GM23338 (cell line): ENCODE data around the gene WDR33. TPM values are rescaled to one million over a fixed set of nuclear protein-coding genes. Genes with fewer than 3 reads are reported as not detected.

Experiments
- ATAC-seq: fragments of 200-7000 bp; cut with Tn5 transposase; 3 replicates; pipeline ENCODE4 v1.9.1; 2020
- DNase-seq: peaks from one replicate; pipeline ENCODE4 v3.0.0-alpha.2; 2015; ENCODE audit warnings: low spot score
- H2AFZ ChIP-seq: fragments of 200-600 bp; sonication (generic); 2 replicates; pipeline ENCODE4 v1.8.0; 2016; ENCODE audit warnings: antibody characterized with exemption, mild to moderate bottlenecking, moderate library complexity
- H3F3A ChIP-seq: fragments of 200-600 bp; sonication (generic); replicated peaks from 2 replicates; pipeline ENCODE4 v1.8.0; 2017; ENCODE audit warnings: antibody characterized with exemption, mixed run types, low read depth
- H3K27ac ChIP-seq: fragments of 200-600 bp; sonication (generic); 2 replicates; pipeline ENCODE4 v1.6.1; 2016; ENCODE audit warnings: low read depth
- H3K27me3 ChIP-seq: fragments of 200-600 bp; sonication (generic); 2 replicates; pipeline ENCODE4 v1.8.0; 2016; ENCODE audit warnings: mild to moderate bottlenecking, mixed run types, moderate library complexity; ENCODE audit not compliant: insufficient read depth
- H3K36me3 ChIP-seq: fragments of 200-600 bp; sonication (generic); 2 replicates; pipeline ENCODE4 v1.8.0; 2016; ENCODE audit warnings: mild to moderate bottlenecking; ENCODE audit not compliant: insufficient read depth
- H3K4me1 ChIP-seq: fragments of 200-600 bp; sonication (generic); 2 replicates; pipeline ENCODE4 v1.8.0; 2016; ENCODE audit warnings: mild to moderate bottlenecking, moderate library complexity; ENCODE audit not compliant: insufficient read depth
- H3K4me2 ChIP-seq: fragments of 200-600 bp; sonication (generic); 2 replicates; pipeline ENCODE4 v1.7.1; 2017; ENCODE audit warnings: mixed run types
- H3K4me3 ChIP-seq: fragments of 200-600 bp; sonication (generic); 2 replicates; pipeline ENCODE4 v1.6.1; 2016; ENCODE audit warnings: mixed run types
- H3K79me2 ChIP-seq: fragments of 200-600 bp; sonication (generic); replicated peaks from 2 replicates; pipeline ENCODE4 v1.8.0; 2017; ENCODE audit warnings: mild to moderate bottlenecking; ENCODE audit not compliant: insufficient read depth
- H3K9me2 ChIP-seq: fragments of 200-600 bp; sonication (generic); 2 replicates; pipeline ENCODE4 v1.8.0; 2017; ENCODE audit not compliant: insufficient read depth
- H4K20me1 ChIP-seq: fragments of 200-600 bp; sonication (generic); replicated peaks from 2 replicates; pipeline ENCODE4 v1.8.0; 2017; ENCODE audit warnings: mild to moderate bottlenecking; ENCODE audit not compliant: insufficient read depth
- H3K27ac Mint-ChIP-seq: 2 replicates; pipeline ENCODE4 v1.8.0; 2020; ENCODE audit warnings: inconsistent platforms, mild to moderate bottlenecking, moderate library complexity, mixed read lengths
- H3K27me3 Mint-ChIP-seq: 3 replicates; pipeline ENCODE4 v1.8.0; 2022; ENCODE audit warnings: low read depth, mild to moderate bottlenecking, moderate library complexity, mixed read lengths, inconsistent platforms; ENCODE audit not compliant: insufficient read depth, poor library complexity
- H3K36me3 Mint-ChIP-seq: 3 replicates; pipeline ENCODE4 v1.8.0; 2021; ENCODE audit warnings: low read depth, mild to moderate bottlenecking, inconsistent platforms, moderate library complexity, mixed read lengths
- H3K4me1 Mint-ChIP-seq: 3 replicates; pipeline ENCODE4 v1.8.0; 2020; ENCODE audit warnings: mild to moderate bottlenecking, inconsistent platforms, mixed read lengths
- H3K4me3 Mint-ChIP-seq: 3 replicates; pipeline ENCODE4 v1.8.0; 2021; ENCODE audit warnings: moderate library complexity, mild to moderate bottlenecking, inconsistent platforms, mixed read lengths
- H3K9me3 Mint-ChIP-seq: 3 replicates; pipeline ENCODE4 v1.8.0; 2020; ENCODE audit warnings: moderate library complexity, mild to moderate bottlenecking, inconsistent platforms, mixed read lengths
- ETS1 ChIP-seq: IDR thresholded peaks from 2 replicates; pipeline ENCODE4 v1.6.1; 2016; ENCODE audit warnings: antibody characterized with exemption
- EZH2 ChIP-seq: fragments of 200-600 bp; sonication (generic); IDR thresholded peaks from one replicate; pipeline ENCODE4 v1.8.0; 2017; ENCODE audit warnings: antibody characterized with exemption, mild to moderate bottlenecking, low read depth; ENCODE audit not compliant: unreplicated experiment
- EZH2phosphoT487 ChIP-seq: fragments of 200-600 bp; sonication (generic); IDR thresholded peaks from one replicate; pipeline ENCODE4 v1.8.1; 2018; ENCODE audit warnings: antibody characterized with exemption; ENCODE audit not compliant: unreplicated experiment
- JUNB ChIP-seq: IDR thresholded peaks from one replicate; pipeline ENCODE4 v1.6.1; 2016; ENCODE audit warnings: antibody characterized with exemption; ENCODE audit not compliant: unreplicated experiment
- REST ChIP-seq: IDR thresholded peaks from one replicate; pipeline ENCODE4 v1.6.1; 2018; ENCODE audit warnings: antibody characterized with exemption; ENCODE audit not compliant: unreplicated experiment
- ZNF114 ChIP-seq: fragments of 250-450 bp; sonication (Bioruptor Pico); IDR thresholded peaks from 2 replicates; pipeline ENCODE4 v1.5.0; 2020; ENCODE audit warnings: mild to moderate bottlenecking, moderate library complexity
- ZNF462 ChIP-seq: fragments of 250-450 bp; sonication (Bioruptor Pico); IDR thresholded peaks from 2 replicates; pipeline ENCODE4 v1.5.0; 2020; ENCODE audit warnings: mild to moderate bottlenecking, moderate library complexity
- polyA plus RNA-seq: library from polyadenylated mRNA; unstranded; fragments of >200 nt; fragmentation: Nextera tagmentation; extraction: Ambion mirVana; gene quantifications from 2 replicates; pipeline ENCODE4 v1.2.1, GENCODE V29; 2016
- total RNA-seq: library from RNA; depleted of rRNA; stranded (reverse); fragments of >200 nt; shearing (Covaris generic); gene quantifications from 2 replicates; pipeline ENCODE4 v1.2.3, GENCODE V29; 2014

WDR33 gene
- total and polyA plus RNA-seq, 2 experiments from 2014 or later = 37.2 to 54.7 TPM

GRCh38 chr2:127811397-127812321 is 688 bp upstream of the WDR33 start:
- H3K4me1 Mint-ChIP-seq = peaks cover 27% of the 10 kb centered on the region
- no peaks in the 10 kb centered on the region for H3K9me3 Mint-ChIP-seq
- Histone ChIP-seq H4K20me1 (peaks cover 26% of the 10 kb centered on the region; the same call in 1 of the 2 replicates), H3K4me3 (peak overlapping the region; percentile 84), H3K79me2 (peaks cover 42% of the 10 kb centered on the region), H3K36me3 (no peaks in the 10 kb centered on the region), H3K9me2 (no peaks in the 10 kb centered on the region), H2AFZ (peak overlapping the region; percentile 60; the same call in 1 of the 2 replicates), H3K27me3 (no peaks in the 10 kb centered on the region), H3F3A (no peaks in the 10 kb centered on the region), H3K4me1 (peaks cover 16% of the 10 kb centered on the region), H3K4me2 (peak overlapping the region; percentile 82), H3K27ac (peak overlapping the region; percentile 99)
- H3K36me3 Mint-ChIP-seq = peaks cover 12% of the 10 kb centered on the region; the same call in 2 of the 3 replicates
- DNase-seq (peak; percentile 49), ATAC-seq (peak; percentile 50)
- H3K4me3 Mint-ChIP-seq = peak overlapping the region; percentile 92
- no peak for TF ChIP-seq REST
- no peak for TF ChIP-seq EZH2phosphoT487
- TF ChIP-seq JUNB = no peak
- TF ChIP-seq ZNF114 = no peak
- TF ChIP-seq ZNF462 (CRISPR knock-in tag) = no peak
- TF ChIP-seq EZH2 = no peak
- no peak for TF ChIP-seq ETS1
- peaks cover 15% of the 10 kb centered on the region for H3K27me3 Mint-ChIP-seq
- H3K27ac Mint-ChIP-seq = peak overlapping the region; percentile 99
